HUES6 (cell line): Measurements from ENCODE around the gene ZPR1.

ENCODE experiments used
- H3K27ac ChIP-seq: 2 replicates; pipeline ENCODE4 v1.7.0; 2013; ENCODE audit warnings: low read depth, mild to moderate bottlenecking, low read length, inconsistent platforms
- H3K27me3 ChIP-seq: 2 replicates; pipeline ENCODE4 v1.6.1; 2013; ENCODE audit warnings: low read length; ENCODE audit not compliant: control insufficient read depth, insufficient read depth
- H3K36me3 ChIP-seq: 2 replicates; pipeline ENCODE4 v1.6.1; 2013; ENCODE audit warnings: low read length; ENCODE audit not compliant: control insufficient read depth, insufficient read depth
- H3K4me1 ChIP-seq: 2 replicates; pipeline ENCODE4 v1.6.1; 2013; ENCODE audit warnings: low read length; ENCODE audit not compliant: control insufficient read depth, insufficient read depth
- H3K4me3 ChIP-seq: 2 replicates; pipeline ENCODE4 v1.5.1; 2013; ENCODE audit warnings: low read depth, low read length
- H3K9ac ChIP-seq: one replicate; pipeline ENCODE4 v1.6.1; 2013; ENCODE audit warnings: mild to moderate bottlenecking, low read length
- H3K9me3 ChIP-seq: 2 replicates; pipeline ENCODE4 v1.6.1; 2013; ENCODE audit warnings: low read depth, low read length; ENCODE audit not compliant: control insufficient read depth, insufficient read depth

ZPR1 gene

GRCh38 chr11:116791002-116791812, 3.4 kb upstream of the ZPR1 start:
- H3K9ac ChIP-seq, result no peak overlapping the region
- H3K4me3 ChIP-seq, result 0 out of 2 replicates have a peak overlapping the region, but pooled peaks have one; percentile 17
- no peak overlapping the region for H3K27ac ChIP-seq
- no peaks in the 10 kb centered on the region for H3K9me3 ChIP-seq
- H3K4me1 ChIP-seq, result peaks cover 13% of the 10 kb centered on the region
- peaks cover 6% of the 10 kb centered on the region for H3K36me3 ChIP-seq
- H3K27me3 ChIP-seq, result peaks cover 32% of the 10 kb centered on the region

GRCh38 chr11:116790167-116791001, 2.6 kb upstream of the ZPR1 start:
- H3K9ac ChIP-seq, result no peak overlapping the region
- no peak overlapping the region for H3K4me3 ChIP-seq
- peaks cover 13% of the 10 kb centered on the region for H3K4me1 ChIP-seq
- H3K27ac ChIP-seq, result no peak overlapping the region
- H3K9me3 ChIP-seq, result no peaks in the 10 kb centered on the region
- peaks cover 14% of the 10 kb centered on the region for H3K36me3 ChIP-seq
- peaks cover 32% of the 10 kb centered on the region for H3K27me3 ChIP-seq

- H3K27ac ChIP-seq, result no peak overlapping the region
- H3K27me3 ChIP-seq, result peaks cover 32% of the 10 kb centered on the region
- no peaks in the 10 kb centered on the region for H3K9me3 ChIP-seq
- H3K4me3 ChIP-seq, result no peak overlapping the region
- no peak overlapping the region for H3K9ac ChIP-seq
- H3K36me3 ChIP-seq, result peaks cover 28% of the 10 kb centered on the region
- peaks cover 13% of the 10 kb centered on the region for H3K4me1 ChIP-seq
These were observed 1.2 kb upstream of the ZPR1 start for GRCh38 chr11:116788975-116789374.

GRCh38 chr11:116788534-116788933, 711 bp upstream of the ZPR1 start:
- Histone ChIP-seq H3K27me3 (peaks cover 32% of the 10 kb centered on the region), H3K27ac (no peak overlapping the region), H3K4me3 (peak overlapping the region; percentile 95), H3K36me3 (peaks cover 33% of the 10 kb centered on the region), H3K9me3 (no peaks in the 10 kb centered on the region), H3K4me1 (peaks cover 13% of the 10 kb centered on the region), H3K9ac (peak overlapping the region; percentile 66)

GRCh38 chr11:116787436-116787785, 412 bp downstream of the ZPR1 start:
- peak overlapping the region; percentile 66 for H3K9ac ChIP-seq
- peaks cover 44% of the 10 kb centered on the region for H3K36me3 ChIP-seq
- H3K4me1 ChIP-seq, result peaks cover 13% of the 10 kb centered on the region
- peak overlapping the region; percentile 95 for H3K4me3 ChIP-seq
- peaks cover 32% of the 10 kb centered on the region for H3K27me3 ChIP-seq
- no peaks in the 10 kb centered on the region for H3K9me3 ChIP-seq
- no peak overlapping the region; the same call in 1 of the 2 replicates for H3K27ac ChIP-seq

- H3K4me1 ChIP-seq, result peaks cover 13% of the 10 kb centered on the region
- no peaks in the 10 kb centered on the region for H3K9me3 ChIP-seq
- peaks cover 30% of the 10 kb centered on the region for H3K27me3 ChIP-seq
- H3K36me3 ChIP-seq, result peaks cover 49% of the 10 kb centered on the region
- peak overlapping the region; percentile 95 for H3K4me3 ChIP-seq
- H3K27ac ChIP-seq, result no peak overlapping the region
- peak overlapping the region; percentile 66 for H3K9ac ChIP-seq
These were observed 857 bp downstream of the ZPR1 start for GRCh38 chr11:116786966-116787365.

GRCh38 chr11:116786326-116786725, 1.5 kb downstream of the ZPR1 start:
- H3K4me3 ChIP-seq, result peak overlapping the region; percentile 95; the same call in 1 of the 2 replicates
- peaks cover 8% of the 10 kb centered on the region for H3K4me1 ChIP-seq
- H3K36me3 ChIP-seq, result peaks cover 52% of the 10 kb centered on the region
- no peak overlapping the region for H3K27ac ChIP-seq
- H3K27me3 ChIP-seq, result peaks cover 28% of the 10 kb centered on the region
- no peaks in the 10 kb centered on the region for H3K9me3 ChIP-seq
- H3K9ac ChIP-seq, result no peak overlapping the region

GRCh38 chr11:116782728-116783127, 5.1 kb downstream of the ZPR1 start:
- no peak overlapping the region for H3K9ac ChIP-seq
- H3K4me1 ChIP-seq, result 0 out of 2 replicates have a peak, but pooled peaks cover 4% of the 10 kb centered on the region
- H3K4me3 ChIP-seq, result no peak overlapping the region
- H3K27ac ChIP-seq, result no peak overlapping the region
- no peaks in the 10 kb centered on the region for H3K27me3 ChIP-seq
- H3K36me3 ChIP-seq, result peaks cover 85% of the 10 kb centered on the region
- no peaks in the 10 kb centered on the region for H3K9me3 ChIP-seq

GRCh38 chr11:116778556-116778955, 9.3 kb downstream of the ZPR1 start:
- Histone ChIP-seq H3K36me3 (peaks cover 70% of the 10 kb centered on the region), H3K4me3 (no peak overlapping the region), H3K27ac (no peak overlapping the region)

GRCh38 chr11:116777056-116777455, 10.8 kb downstream of the ZPR1 start:
- H3K4me3 ChIP-seq, result no peak overlapping the region
- H3K9ac ChIP-seq, result no peak overlapping the region
- peaks cover 55% of the 10 kb centered on the region for H3K36me3 ChIP-seq
- no peaks in the 10 kb centered on the region for H3K27me3 ChIP-seq
- peaks cover 5% of the 10 kb centered on the region; the same call in 1 of the 2 replicates for H3K4me1 ChIP-seq
- H3K27ac ChIP-seq, result no peak overlapping the region
- H3K9me3 ChIP-seq, result no peaks in the 10 kb centered on the region

More at GRCh38 chr11:116778556-116778955, 9.3 kb downstream of the ZPR1 start:
- H3K27me3 ChIP-seq, result no peaks in the 10 kb centered on the region
- H3K4me1 ChIP-seq, result peaks cover 3% of the 10 kb centered on the region; the same call in 1 of the 2 replicates
- no peaks in the 10 kb centered on the region for H3K9me3 ChIP-seq
- no peak overlapping the region for H3K9ac ChIP-seq

GRCh38 chr11:116776522-116776984, 11.3 kb downstream of the ZPR1 start:
- H3K36me3 ChIP-seq, result peaks cover 52% of the 10 kb centered on the region
- H3K4me3 ChIP-seq, result no peak overlapping the region
- peaks cover 9% of the 10 kb centered on the region; the same call in 1 of the 2 replicates for H3K4me1 ChIP-seq
- H3K27me3 ChIP-seq, result no peaks in the 10 kb centered on the region
- no peak overlapping the region for H3K27ac ChIP-seq
- H3K9me3 ChIP-seq, result no peaks in the 10 kb centered on the region
- no peak overlapping the region for H3K9ac ChIP-seq
